Measurements from ENCODE around the gene KCNJ1.

The KCNJ1 gene

GRCh38 chr11:128889657-128890213, 22.6 kb upstream of the KCNJ1 start:
- Histone ChIP-seq H3K9me3 (replicated peaks; ENCODE audit: low read length) (no peaks in the 10 kb centered on the region), H3K4me3 (ENCODE audit: low read length) (peak overlapping the region; percentile 72), H3K36me3 (ENCODE audit: insufficient read depth, low read length) (no peaks in the 10 kb centered on the region), H3K9ac (ENCODE audit: low read depth, low read length) (no peak overlapping the region), H3K4me2 (ENCODE audit: low read length) (peak overlapping the region; percentile 98), H3K4me1 (ENCODE audit: control insufficient read depth, insufficient read depth, low read length) (peaks cover 8% of the 10 kb centered on the region), H3K27me3 (ENCODE audit: control insufficient read depth, insufficient read depth, low read length) (peaks cover 45% of the 10 kb centered on the region)

GRCh38 chr11:128888034-128888985, 21.2 kb upstream of the KCNJ1 start:
- Histone ChIP-seq H3K4me3 (ENCODE audit: low read length) (no peak overlapping the region), H3K27me3 (ENCODE audit: control insufficient read depth, insufficient read depth, low read length) (peaks cover 49% of the 10 kb centered on the region), H3K9ac (ENCODE audit: low read depth, low read length) (no peak overlapping the region), H3K4me2 (ENCODE audit: low read length) (no peak overlapping the region), H3K36me3 (ENCODE audit: insufficient read depth, low read length) (no peaks in the 10 kb centered on the region), H3K9me3 (replicated peaks; ENCODE audit: low read length) (no peaks in the 10 kb centered on the region), H3K4me1 (ENCODE audit: control insufficient read depth, insufficient read depth, low read length) (peaks cover 8% of the 10 kb centered on the region)

- Histone ChIP-seq H3K36me3 (ENCODE audit: insufficient read depth, low read length) (no peaks in the 10 kb centered on the region), H3K4me3 (ENCODE audit: low read length) (no peak overlapping the region), H3K9ac (ENCODE audit: low read depth, low read length) (no peak overlapping the region), H3K4me1 (ENCODE audit: control insufficient read depth, insufficient read depth, low read length) (peaks cover 8% of the 10 kb centered on the region), H3K27me3 (ENCODE audit: control insufficient read depth, insufficient read depth, low read length) (peaks cover 67% of the 10 kb centered on the region), H3K9me3 (replicated peaks; ENCODE audit: low read length) (no peaks in the 10 kb centered on the region), H3K4me2 (ENCODE audit: low read length) (no peak overlapping the region)
These were observed 19.5 kb upstream of the KCNJ1 start for GRCh38 chr11:128886406-128887124.

- H3K9me3 ChIP-seq (replicated peaks; ENCODE audit: low read length) = no peaks in the 10 kb centered on the region
These were observed 17.7 kb upstream of the KCNJ1 start for GRCh38 chr11:128884703-128885338.

GRCh38 chr11:128884054-128884453, 17.0 kb upstream of the KCNJ1 start:
- peaks cover 65% of the 10 kb centered on the region for H3K27me3 ChIP-seq (ENCODE audit: control insufficient read depth, insufficient read depth, low read length)
- no peaks in the 10 kb centered on the region for H3K36me3 ChIP-seq (ENCODE audit: insufficient read depth, low read length)
- no peak overlapping the region for H3K4me2 ChIP-seq (ENCODE audit: low read length)

More at GRCh38 chr11:128884703-128885338, 17.7 kb upstream of the KCNJ1 start:
- Histone ChIP-seq H3K4me3 (ENCODE audit: low read length) (no peak overlapping the region), H3K27me3 (ENCODE audit: control insufficient read depth, insufficient read depth, low read length) (peaks cover 73% of the 10 kb centered on the region), H3K9ac (ENCODE audit: low read depth, low read length) (no peak overlapping the region), H3K4me1 (ENCODE audit: control insufficient read depth, insufficient read depth, low read length) (no peaks in the 10 kb centered on the region), H3K4me2 (ENCODE audit: low read length) (no peak overlapping the region), H3K36me3 (ENCODE audit: insufficient read depth, low read length) (no peaks in the 10 kb centered on the region)

GRCh38 chr11:128882451-128882850, 15.4 kb upstream of the KCNJ1 start:
- no peak overlapping the region for H3K9ac ChIP-seq (ENCODE audit: low read depth, low read length)
- no peaks in the 10 kb centered on the region for H3K36me3 ChIP-seq (ENCODE audit: insufficient read depth, low read length)
- H3K27me3 ChIP-seq (ENCODE audit: control insufficient read depth, insufficient read depth, low read length) = peaks cover 66% of the 10 kb centered on the region
- H3K4me2 ChIP-seq (ENCODE audit: low read length) = no peak overlapping the region
- H3K4me3 ChIP-seq (ENCODE audit: low read length) = no peak overlapping the region
- no peaks in the 10 kb centered on the region for H3K9me3 ChIP-seq (replicated peaks; ENCODE audit: low read length)
- H3K4me1 ChIP-seq (ENCODE audit: control insufficient read depth, insufficient read depth, low read length) = no peaks in the 10 kb centered on the region

More at GRCh38 chr11:128884054-128884453, 17.0 kb upstream of the KCNJ1 start:
- no peak overlapping the region for H3K4me3 ChIP-seq (ENCODE audit: low read length)
- no peaks in the 10 kb centered on the region for H3K9me3 ChIP-seq (replicated peaks; ENCODE audit: low read length)
- H3K9ac ChIP-seq (ENCODE audit: low read depth, low read length) = no peak overlapping the region
- H3K4me1 ChIP-seq (ENCODE audit: control insufficient read depth, insufficient read depth, low read length) = no peaks in the 10 kb centered on the region

GRCh38 chr11:128881221-128881620, 14.1 kb upstream of the KCNJ1 start:
- H3K36me3 ChIP-seq (ENCODE audit: insufficient read depth, low read length) = no peaks in the 10 kb centered on the region
- H3K27me3 ChIP-seq (ENCODE audit: control insufficient read depth, insufficient read depth, low read length) = peaks cover 64% of the 10 kb centered on the region
- H3K9me3 ChIP-seq (replicated peaks; ENCODE audit: low read length) = no peaks in the 10 kb centered on the region
- H3K4me3 ChIP-seq (ENCODE audit: low read length) = no peak overlapping the region
- H3K4me1 ChIP-seq (ENCODE audit: control insufficient read depth, insufficient read depth, low read length) = no peaks in the 10 kb centered on the region
- H3K9ac ChIP-seq (ENCODE audit: low read depth, low read length) = no peak overlapping the region
- no peak overlapping the region for H3K4me2 ChIP-seq (ENCODE audit: low read length)

- no peak overlapping the region for H3K4me3 ChIP-seq (ENCODE audit: low read length)
- H3K36me3 ChIP-seq (ENCODE audit: insufficient read depth, low read length) = no peaks in the 10 kb centered on the region
- no peaks in the 10 kb centered on the region for H3K9me3 ChIP-seq (replicated peaks; ENCODE audit: low read length)
- H3K9ac ChIP-seq (ENCODE audit: low read depth, low read length) = no peak overlapping the region
- no peak overlapping the region for H3K4me2 ChIP-seq (ENCODE audit: low read length)
- H3K27me3 ChIP-seq (ENCODE audit: control insufficient read depth, insufficient read depth, low read length) = peaks cover 57% of the 10 kb centered on the region
- H3K4me1 ChIP-seq (ENCODE audit: control insufficient read depth, insufficient read depth, low read length) = no peaks in the 10 kb centered on the region
These were observed 12.7 kb upstream of the KCNJ1 start for GRCh38 chr11:128879817-128880216.

- H3K9ac ChIP-seq (ENCODE audit: low read depth, low read length) = no peak overlapping the region
- H3K27me3 ChIP-seq (ENCODE audit: control insufficient read depth, insufficient read depth, low read length) = peaks cover 61% of the 10 kb centered on the region
- no peak overlapping the region for H3K4me3 ChIP-seq (ENCODE audit: low read length)
- no peaks in the 10 kb centered on the region for H3K9me3 ChIP-seq (replicated peaks; ENCODE audit: low read length)
- no peak overlapping the region for H3K4me2 ChIP-seq (ENCODE audit: low read length)
- no peaks in the 10 kb centered on the region for H3K36me3 ChIP-seq (ENCODE audit: insufficient read depth, low read length)
- H3K4me1 ChIP-seq (ENCODE audit: control insufficient read depth, insufficient read depth, low read length) = no peaks in the 10 kb centered on the region
These were observed 11.4 kb upstream of the KCNJ1 start for GRCh38 chr11:128878455-128878854.

- Histone ChIP-seq H3K36me3 (ENCODE audit: insufficient read depth, low read length) (no peaks in the 10 kb centered on the region), H3K4me3 (ENCODE audit: low read length) (no peak overlapping the region), H3K9me3 (replicated peaks; ENCODE audit: low read length) (no peaks in the 10 kb centered on the region), H3K27me3 (ENCODE audit: control insufficient read depth, insufficient read depth, low read length) (peaks cover 59% of the 10 kb centered on the region), H3K4me1 (ENCODE audit: control insufficient read depth, insufficient read depth, low read length) (no peaks in the 10 kb centered on the region), H3K4me2 (ENCODE audit: low read length) (no peak overlapping the region), H3K9ac (ENCODE audit: low read depth, low read length) (no peak overlapping the region)
These were observed 10.6 kb upstream of the KCNJ1 start for GRCh38 chr11:128877726-128878125.

GRCh38 chr11:128876133-128876650, 9.1 kb upstream of the KCNJ1 start:
- no peaks in the 10 kb centered on the region for H3K36me3 ChIP-seq (ENCODE audit: insufficient read depth, low read length)
- H3K9ac ChIP-seq (ENCODE audit: low read depth, low read length) = no peak overlapping the region
- no peak overlapping the region for H3K4me3 ChIP-seq (ENCODE audit: low read length)
- no peak overlapping the region for H3K4me2 ChIP-seq (ENCODE audit: low read length)
- no peaks in the 10 kb centered on the region for H3K9me3 ChIP-seq (replicated peaks; ENCODE audit: low read length)
- peaks cover 56% of the 10 kb centered on the region for H3K27me3 ChIP-seq (ENCODE audit: control insufficient read depth, insufficient read depth, low read length)
- H3K4me1 ChIP-seq (ENCODE audit: control insufficient read depth, insufficient read depth, low read length) = no peaks in the 10 kb centered on the region

Data from skeletal muscle satellite cell (primary cell).